ENCODE measurements around the gene METRN.

The METRN gene

GRCh38 chr16:761625-762513 is 47.0 kb downstream of the METRN start:
- no peak for DNase-seq

- no peak for DNase-seq
Observed at GRCh38 chr16:762595-763268, 47.8 kb downstream of the METRN start.

GRCh38 chr16:763369-764183 is 48.7 kb downstream of the METRN start:
- no peak for DNase-seq

GRCh38 chr16:764184-764750 is 49.3 kb downstream of the METRN start:
- no peak for DNase-seq

- DNase-seq = no peak
Observed at GRCh38 chr16:764848-765487, 50.0 kb downstream of the METRN start.

GRCh38 chr16:765488-765865 is 50.6 kb downstream of the METRN start:
- no peak for DNase-seq

GRCh38 chr16:766008-766819 is 51.3 kb downstream of the METRN start:
- no peak for DNase-seq

GRCh38 chr16:766820-767640 is 52.1 kb downstream of the METRN start:
- no peak for DNase-seq

GRCh38 chr16:767743-768235 is 52.9 kb downstream of the METRN start:
- DNase-seq = no peak

GRCh38 chr16:768428-768827 is 53.5 kb downstream of the METRN start:
- DNase-seq = no peak

Data from CD4-positive, alpha-beta T cell treated with Interleukin-17A for 1 hour (primary cell).